ENCODE results near the gene GUCA2A.

GRCh38 chr1:42157667-42158066 is 6.9 kb downstream of the GUCA2A start:
- no peak for TF ChIP-seq SP1 (IDR thresholded peaks at IDR 0.05)
- no peak for TF ChIP-seq FOXM1 (IDR thresholded peaks at IDR 0.05; ENCODE audit: borderline replicate concordance)
- TF ChIP-seq BHLHE40 (IDR thresholded peaks at IDR 0.05; ENCODE audit: borderline replicate concordance) = no peak
- no peak for TF ChIP-seq TARDBP (IDR thresholded peaks at IDR 0.05)
